SU-DHL-6 (cell line): ENCODE measurements around the gene POU2F3.
A peak's percentile ranks its signal among the peaks of the same experiment; 100 is the strongest.

Experiments
- H2AFZ ChIP-seq: fragments of 200-600 bp; sonication (generic); 2 replicates; pipeline ENCODE4 v1.6.1; 2014; ENCODE audit warnings: low read depth, mild to moderate bottlenecking, moderate library complexity, mixed read lengths, antibody characterized with exemption, low read length; ENCODE audit not compliant: severe bottlenecking
- H3F3A ChIP-seq: fragments of 200-600 bp; shearing (Covaris generic); 2 replicates; pipeline ENCODE4 v1.6.0; 2016; ENCODE audit warnings: antibody characterized with exemption, mild to moderate bottlenecking; ENCODE audit not compliant: insufficient read depth
- H3K27ac ChIP-seq: fragments of 200-600 bp; sonication (generic); 2 replicates; pipeline ENCODE4 v1.5.1; 2016; ENCODE audit warnings: low read depth, mild to moderate bottlenecking, low read length, moderate library complexity, mixed read lengths
- H3K27me3 ChIP-seq: fragments of 200-600 bp; sonication (generic), shearing (Covaris generic); 2 replicates; pipeline ENCODE4 v1.6.0; 2014; ENCODE audit warnings: mild to moderate bottlenecking, low read length
- H3K36me3 ChIP-seq: fragments of 200-600 bp; sonication (generic); 2 replicates; pipeline ENCODE4 v1.6.1; 2014; ENCODE audit warnings: mild to moderate bottlenecking, low read length, mixed read lengths
- H3K4me2 ChIP-seq: fragments of 300-600, 200-600 bp; shearing (Covaris generic), sonication (generic); 2 replicates; pipeline ENCODE4 v1.6.0; 2014; ENCODE audit warnings: low read length, low read depth, mild to moderate bottlenecking; ENCODE audit not compliant: poor library complexity, severe bottlenecking
- H3K4me3 ChIP-seq: fragments of 200-600 bp; sonication (generic); 2 replicates; pipeline ENCODE4 v1.5.1; 2014; ENCODE audit warnings: antibody characterized with exemption, low read length, mild to moderate bottlenecking, mixed read lengths; ENCODE audit not compliant: insufficient read depth, poor library complexity, severe bottlenecking
- H3K79me2 ChIP-seq: fragments of 200-600 bp; sonication (generic); 2 replicates; pipeline ENCODE4 v1.6.1; 2014; ENCODE audit warnings: mild to moderate bottlenecking, low read length, moderate library complexity; ENCODE audit not compliant: insufficient read depth
- H3K9ac ChIP-seq: fragments of 200-600 bp; sonication (generic); 2 replicates; pipeline ENCODE4 v1.7.0; 2014; ENCODE audit warnings: mild to moderate bottlenecking, low read length
- H3K9me2 ChIP-seq: fragments of 200-600 bp; sonication (generic); replicated peaks from 2 replicates; pipeline ENCODE4 v1.6.1; 2014; ENCODE audit warnings: low read length; ENCODE audit not compliant: insufficient read depth
- H3K9me3 ChIP-seq: fragments of 200-600 bp; sonication (generic); 2 replicates; pipeline ENCODE4 v1.6.1; 2014; ENCODE audit warnings: low read length, mixed read lengths; ENCODE audit not compliant: insufficient read depth
- H4K20me1 ChIP-seq: fragments of 200-600 bp; sonication (generic); 2 replicates; pipeline ENCODE4 v1.6.1; 2014; ENCODE audit warnings: low read depth, mild to moderate bottlenecking, antibody characterized with exemption, low read length, moderate library complexity, mixed read lengths
- CTCF ChIP-seq: fragments of 200-600 bp; sonication (generic); IDR thresholded peaks from one replicate; pipeline ENCODE4 v1.5.1; 2017; ENCODE audit warnings: antibody characterized with exemption, mild to moderate bottlenecking, low read length, moderate library complexity; ENCODE audit not compliant: insufficient read depth, poor library complexity, severe bottlenecking
- EZH2phosphoT487 ChIP-seq: fragments of 200-600 bp; sonication (generic), shearing (Covaris generic); conservative IDR thresholded peaks from 2 replicates; pipeline ENCODE4 v1.6.1; 2018; ENCODE audit warnings: mild to moderate bottlenecking, antibody characterized with exemption, low read length, moderate library complexity, mixed read lengths

The POU2F3 gene

GRCh38 chr11:120209746-120210625, 30.0 kb upstream of the POU2F3 start:
- H3K36me3 ChIP-seq: no peaks in the 10 kb centered on the region
- no peak overlapping the region for H3K27ac ChIP-seq
- H3K9me3 ChIP-seq: no peaks in the 10 kb centered on the region
- peak overlapping the region; percentile 61 for H3K4me2 ChIP-seq
- H3K9ac ChIP-seq: peak overlapping the region; percentile 41; the same call in 1 of the 2 replicates
- H4K20me1 ChIP-seq: no peaks in the 10 kb centered on the region
- H3F3A ChIP-seq: no peaks in the 10 kb centered on the region
- H2AFZ ChIP-seq: peak overlapping the region; percentile 84
- no peaks in the 10 kb centered on the region for H3K9me2 ChIP-seq
- H3K27me3 ChIP-seq: no peaks in the 10 kb centered on the region
- no peaks in the 10 kb centered on the region for H3K79me2 ChIP-seq
- peak overlapping the region; percentile 48 for H3K4me3 ChIP-seq
- no peak for TF ChIP-seq EZH2phosphoT487
- no peak for TF ChIP-seq CTCF

GRCh38 chr11:120210626-120211521, 29.1 kb upstream of the POU2F3 start, which contains the start of gene OAF:
Gene OAF, plus strand, starts transcription at chr11:120211032. Its CDS starts 248 bp downstream, at chr11:120211280.
- Histone ChIP-seq H4K20me1 (no peaks in the 10 kb centered on the region), H3K9me3 (no peaks in the 10 kb centered on the region), H3K9me2 (no peaks in the 10 kb centered on the region), H3K27ac (no peak within 1 kb of the TSS), H3K4me3 (peak within 1 kb of the TSS; percentile 48), H3K79me2 (no peaks in the 10 kb centered on the region), H3K4me2 (peak within 1 kb of the TSS; percentile 61), H3K36me3 (no peaks in the 10 kb centered on the region), H3F3A (no peaks in the 10 kb centered on the region), H2AFZ (peak within 1 kb of the TSS; percentile 84), H3K27me3 (no peaks in the 10 kb centered on the region), H3K9ac (peak within 1 kb of the TSS; percentile 41; the same call in 1 of the 2 replicates)
- TF ChIP-seq CTCF (no peak), EZH2phosphoT487 (no peak)

- no peaks in the 10 kb centered on the region for H3K79me2 ChIP-seq
- peak overlapping the region; percentile 61 for H3K4me2 ChIP-seq
- no peak overlapping the region for H3K27ac ChIP-seq
- peak overlapping the region; percentile 48 for H3K4me3 ChIP-seq
- no peaks in the 10 kb centered on the region for H3K9me2 ChIP-seq
- H3F3A ChIP-seq: no peaks in the 10 kb centered on the region
- no peak for TF ChIP-seq CTCF
- TF ChIP-seq EZH2phosphoT487: no peak
- no peaks in the 10 kb centered on the region for H3K9me3 ChIP-seq
- H2AFZ ChIP-seq: no peak overlapping the region
- peak overlapping the region; percentile 8; the same call in 1 of the 2 replicates for H3K9ac ChIP-seq
- H4K20me1 ChIP-seq: no peaks in the 10 kb centered on the region
- H3K36me3 ChIP-seq: no peaks in the 10 kb centered on the region
- no peaks in the 10 kb centered on the region for H3K27me3 ChIP-seq
Observed at GRCh38 chr11:120211522-120212258, 28.2 kb upstream of the POU2F3 start.
